PFSK-1 (cell line): ENCODE data around the gene SAGE1.

Experiments
- FOXP2 ChIP-seq: optimal IDR thresholded peaks from 2 replicates; pipeline ENCODE3; 2011; ENCODE audit warnings: borderline replicate concordance, control low read depth, inconsistent platforms; ENCODE audit not compliant: insufficient read depth; ENCODE audit errors: extremely low read length, extremely low read depth
- POLR2AphosphoS5 ChIP-seq: IDR thresholded peaks from 2 replicates; pipeline ENCODE4 v1.6.1; 2012; ENCODE audit warnings: low read depth, mild to moderate bottlenecking, control low read depth, low read length, moderate library complexity
- REST ChIP-seq, 2 experiments: IDR thresholded peaks; 2 replicates each; pipeline versions ENCODE4 v1.6.1 to v1.8.0; 2011 to 2012; ENCODE audit warnings: low read depth in 2 of 2, low read length in 2 of 2, control low read depth in 1 of 2, inconsistent platforms in 1 of 2, mild to moderate bottlenecking in 1 of 2, moderate library complexity in 1 of 2; ENCODE audit not compliant: insufficient read depth in 1 of 2
- SIN3A ChIP-seq: IDR thresholded peaks from 2 replicates; pipeline ENCODE4 v1.6.1; 2012; ENCODE audit warnings: mild to moderate bottlenecking, low read length, moderate library complexity, borderline replicate concordance; ENCODE audit not compliant: insufficient read depth
- TAF1 ChIP-seq: IDR thresholded peaks from 2 replicates; pipeline ENCODE4 v1.6.1; 2012; ENCODE audit warnings: low read length, control low read depth, borderline replicate concordance; ENCODE audit not compliant: insufficient read depth

The SAGE1 gene

DNA sequence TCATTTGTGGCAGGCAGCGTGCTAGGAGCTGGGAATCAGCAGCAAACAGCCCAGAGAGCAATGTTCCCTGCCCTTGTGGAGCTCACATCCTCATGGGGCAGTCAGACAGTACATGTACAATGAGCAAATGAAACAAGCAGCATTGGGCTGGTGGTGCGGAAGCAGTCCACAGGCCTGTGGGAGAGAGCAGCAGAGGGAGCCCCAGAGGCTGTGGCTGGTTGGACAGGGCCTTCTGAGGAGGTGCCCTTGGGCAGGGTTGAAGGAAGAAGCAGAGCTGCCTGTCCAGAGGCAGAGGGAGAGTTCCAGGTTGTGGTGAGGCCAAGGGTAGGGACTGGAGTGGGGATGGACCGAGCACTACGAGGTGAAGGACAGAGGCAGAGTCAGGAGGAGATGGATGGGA, 57.8 kb downstream of the SAGE1 start:
- no peak for TF ChIP-seq REST (IDR thresholded peaks at IDR 0.05; ENCODE audit: insufficient read depth in 1 of 2, low read depth in 2 of 2, low read length in 2 of 2)
- TF ChIP-seq SIN3A, result no peak
- no peak for TF ChIP-seq TAF1
- no peak for TF ChIP-seq POLR2AphosphoS5
- TF ChIP-seq FOXP2, result no peak
